ENCODE results near the gene PCED1A. TPM values are rescaled to one million over a fixed set of nuclear protein-coding genes. Genes with fewer than 3 reads are reported as not detected.
A peak's percentile ranks its signal among the peaks of the same experiment; 100 is the strongest.
"Not testable (repeated sequence)": the region's sequence is repeated elsewhere in the genome, so short reads cannot be mapped to it uniquely, and the experiment has no call there.

PCED1A gene
- total RNA-seq, 1 donor from 2014 or later: 16.4 TPM

- DNase-seq: no peak
These were observed 14.7 kb downstream of the PCED1A start for GRCh38 chr20:2825761-2826160.

- no peak for DNase-seq
These were observed 18.4 kb downstream of the PCED1A start for GRCh38 chr20:2822073-2822472.

GRCh38 chr20:2820896-2821869, 19.3 kb downstream of the PCED1A start:
- DNase-seq: no peak

GRCh38 chr20:2820084-2820895, 20.2 kb downstream of the PCED1A start:
- no peak for DNase-seq

- no peak for DNase-seq
These were observed 22.4 kb downstream of the PCED1A start for GRCh38 chr20:2817891-2818595.

- DNase-seq: no peak
These were observed 23.1 kb downstream of the PCED1A start for GRCh38 chr20:2817341-2817726.

GRCh38 chr20:2816583-2817340, 23.7 kb downstream of the PCED1A start:
- DNase-seq: no peak

GRCh38 chr20:2816030-2816582, 24.3 kb downstream of the PCED1A start, which contains the start of gene TMEM239:
Gene TMEM239, plus strand, starts transcription at chr20:2816364. Its CDS starts 191 bp downstream, at chr20:2816555.
- no peak for DNase-seq

- no peak for DNase-seq
These were observed 25.1 kb downstream of the PCED1A start for GRCh38 chr20:2815242-2815900.

- DNase-seq: peak; percentile 19
These were observed 25.8 kb downstream of the PCED1A start, which contains the start of gene C20orf141 for GRCh38 chr20:2814587-2815051. Gene C20orf141, plus strand, starts transcription at chr20:2814987. Its CDS starts 198 bp downstream, at chr20:2815185.

- DNase-seq: no peak
These were observed 26.4 kb downstream of the PCED1A start for GRCh38 chr20:2814076-2814475.

- DNase-seq: no peak
These were observed 28.3 kb downstream of the PCED1A start for GRCh38 chr20:2812189-2812588.

GRCh38 chr20:2809690-2810089, 30.8 kb downstream of the PCED1A start:
- no peak for DNase-seq

GRCh38 chr20:2807929-2808328, 32.5 kb downstream of the PCED1A start:
- not testable (repeated sequence) for DNase-seq

- DNase-seq: no peak
These were observed 33.4 kb downstream of the PCED1A start for GRCh38 chr20:2807019-2807418.

- DNase-seq: no peak
These were observed 34.1 kb downstream of the PCED1A start for GRCh38 chr20:2806351-2806701.

- DNase-seq: no peak
These were observed 34.6 kb downstream of the PCED1A start for GRCh38 chr20:2805689-2806350.

- DNase-seq: no peak
These were observed 35.4 kb downstream of the PCED1A start for GRCh38 chr20:2804852-2805688.
